ENCODE results near the gene ADAMTS17.

GRCh38 chr15:99962006-99962561, 379.7 kb downstream of the ADAMTS17 start:
- TF ChIP-seq EP300 (IDR thresholded peaks at IDR 0.05) = no peak
- TF ChIP-seq CTCF (IDR thresholded peaks at IDR 0.05) = no peak
- no peak for TF ChIP-seq POLR2A (IDR thresholded peaks at IDR 0.05)
- TF ChIP-seq POLR2AphosphoS5 (IDR thresholded peaks at IDR 0.05) = no peak
